GM19468 (cell line): ENCODE measurements around the gene VEGFB.
A peak's percentile ranks its signal among the peaks of the same experiment; 100 is the strongest.

Experiments used
- ATAC-seq: cut with Tn5 transposase; IDR thresholded peaks from one replicate; pipeline ENCODE4 v1.9.1; 2021; ENCODE audit warnings: mild to moderate bottlenecking, moderate library complexity, moderate number of reproducible peaks; ENCODE audit not compliant: unreplicated experiment; ENCODE audit errors: extremely low read depth

The VEGFB gene

DNA sequence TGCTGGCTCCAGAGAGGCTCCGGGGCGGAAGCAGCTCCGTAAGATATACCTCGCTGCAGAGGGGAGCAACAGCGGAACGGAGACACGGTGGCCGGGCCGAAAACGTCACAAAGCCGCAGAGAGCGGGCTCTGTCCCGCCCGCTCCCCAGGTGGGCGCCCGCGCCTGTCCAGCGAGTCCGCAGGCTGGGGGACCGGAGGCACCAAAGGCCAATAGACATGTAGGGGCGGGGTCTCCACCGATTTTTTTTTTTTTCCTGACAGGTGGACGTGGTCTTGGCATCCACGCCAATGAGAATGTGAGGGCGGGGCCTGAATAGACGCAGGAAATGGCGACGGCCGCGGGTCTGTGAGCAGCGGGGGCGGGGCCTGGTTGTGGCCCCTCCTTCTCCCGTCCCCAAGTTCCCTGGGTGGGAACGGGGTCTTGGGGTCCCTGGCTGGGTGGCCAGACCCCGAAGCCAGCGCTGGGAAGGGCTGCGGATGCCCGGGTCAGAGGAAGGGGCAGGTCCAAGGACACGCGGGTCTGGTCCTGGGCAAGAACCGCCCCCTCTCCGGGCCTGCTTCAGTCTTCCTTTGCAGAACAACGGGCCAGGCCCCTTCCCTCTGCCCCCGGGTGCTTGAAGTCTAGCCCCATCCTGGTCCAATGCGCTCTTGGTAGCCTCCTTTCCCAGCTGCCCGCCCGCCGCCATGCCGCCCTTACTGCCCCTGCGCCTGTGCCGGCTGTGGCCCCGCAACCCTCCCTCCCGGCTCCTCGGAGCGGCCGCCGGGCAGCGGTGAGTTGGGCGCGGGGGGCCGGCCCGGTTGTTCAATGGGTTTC lies 4.0 kb upstream of the VEGFB start, which contains the start of gene DNAJC4:
Gene DNAJC4 (plus strand): TSS at position 378 of the 814 bp plus-strand sequence. CDS start 307 bp downstream, at position 685.
- peak; percentile 15 for ATAC-seq

- no peak for ATAC-seq
These were observed 3.4 kb upstream of the VEGFB start for GRCh38 chr11:64230985-64231365.

DNA sequence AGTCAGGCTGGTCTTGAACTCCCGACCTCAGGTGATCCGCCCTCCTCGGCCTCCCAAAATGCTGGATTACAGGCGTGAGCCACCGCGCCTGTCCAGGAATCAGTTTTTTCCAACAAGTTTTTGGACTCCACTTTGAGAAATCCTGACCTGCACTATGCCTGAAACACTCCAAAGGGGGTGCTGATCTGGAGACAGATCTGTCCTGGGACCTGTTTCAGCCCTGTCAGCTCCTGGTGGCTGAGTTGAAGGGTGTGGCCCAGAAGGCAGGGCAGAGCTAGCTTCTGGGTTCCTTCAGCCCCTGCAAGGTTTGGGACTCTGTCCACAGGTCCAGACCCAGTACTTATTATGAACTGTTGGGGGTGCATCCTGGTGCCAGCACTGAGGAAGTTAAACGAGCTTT lies 2.8 kb upstream of the VEGFB start:
- ATAC-seq: no peak

- ATAC-seq: no peak
These were observed 2.0 kb upstream of the VEGFB start for GRCh38 chr11:64232182-64232966.

DNA sequence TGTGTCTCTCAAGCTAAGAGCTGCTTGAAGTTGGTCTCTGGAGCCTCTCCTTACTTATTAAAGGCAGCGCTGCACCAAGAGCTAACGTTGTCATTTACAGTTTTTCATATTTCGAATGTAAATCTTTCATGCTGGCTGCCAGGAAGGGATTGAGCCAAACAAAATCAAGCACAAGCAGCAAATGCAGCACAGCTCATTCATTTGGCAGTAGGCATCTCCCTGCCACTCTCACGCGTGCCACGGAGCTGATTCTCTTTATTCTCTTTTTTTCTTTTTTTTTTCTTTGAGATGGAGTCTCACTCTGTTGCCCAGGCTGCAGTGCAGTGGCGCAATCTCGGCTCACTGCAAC lies 1.4 kb upstream of the VEGFB start:
- no peak for ATAC-seq

DNA sequence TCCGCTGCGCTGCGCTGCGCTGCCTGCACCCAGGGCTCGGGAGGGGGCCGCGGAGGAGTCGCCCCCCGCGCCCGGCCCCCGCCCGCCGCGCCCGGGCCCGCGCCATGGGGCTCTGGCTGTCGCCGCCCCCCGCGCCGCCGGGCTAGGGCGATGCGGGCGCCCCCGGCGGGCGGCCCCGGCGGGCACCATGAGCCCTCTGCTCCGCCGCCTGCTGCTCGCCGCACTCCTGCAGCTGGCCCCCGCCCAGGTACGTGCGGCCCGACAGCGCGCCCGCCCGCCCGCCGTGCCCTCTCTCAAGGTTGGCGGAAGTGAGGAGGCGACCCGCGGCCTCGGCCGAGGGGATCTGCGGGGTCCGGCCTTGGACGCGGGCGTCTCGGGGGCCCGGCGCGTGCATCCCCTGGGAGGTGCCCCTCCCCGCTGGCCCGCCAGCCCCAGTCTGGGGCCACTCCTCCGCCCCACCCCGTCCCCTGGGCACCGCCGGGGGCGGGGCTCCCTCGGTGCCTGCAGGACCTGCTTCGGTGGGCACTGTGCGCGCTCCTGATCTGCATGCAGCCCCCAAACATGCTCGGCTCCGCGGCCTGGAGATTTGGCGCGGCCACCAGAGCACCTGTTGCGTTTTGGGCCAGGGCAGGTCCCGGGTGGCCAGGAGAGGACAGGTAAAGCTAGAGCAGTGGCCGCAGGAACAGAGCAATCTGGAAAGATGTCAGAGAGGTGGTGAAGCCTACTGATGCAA lies 429 bp downstream of the VEGFB start:
- ATAC-seq: no peak

- no peak for ATAC-seq
These were observed 1.2 kb downstream of the VEGFB start for GRCh38 chr11:64235437-64236161.

DNA sequence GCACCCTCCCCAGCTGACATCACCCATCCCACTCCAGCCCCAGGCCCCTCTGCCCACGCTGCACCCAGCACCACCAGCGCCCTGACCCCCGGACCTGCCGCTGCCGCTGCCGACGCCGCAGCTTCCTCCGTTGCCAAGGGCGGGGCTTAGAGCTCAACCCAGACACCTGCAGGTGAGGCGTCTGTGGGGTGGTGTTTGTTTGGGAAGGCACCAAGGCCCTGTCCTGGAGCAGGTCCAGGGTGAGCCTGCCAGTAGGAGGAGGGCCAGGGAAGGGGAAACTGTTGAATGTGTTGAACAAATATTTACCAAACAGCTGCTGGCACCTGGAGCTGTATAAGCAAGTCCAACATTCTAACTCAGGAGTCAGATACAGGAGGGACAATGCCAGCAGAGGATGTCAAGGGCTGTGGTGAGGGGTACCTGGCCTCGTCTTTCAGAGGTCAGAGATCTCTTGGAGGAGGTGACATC lies 3.1 kb downstream of the VEGFB start:
- no peak for ATAC-seq

- ATAC-seq: no peak
These were observed 3.7 kb downstream of the VEGFB start for GRCh38 chr11:64238076-64238475.

DNA sequence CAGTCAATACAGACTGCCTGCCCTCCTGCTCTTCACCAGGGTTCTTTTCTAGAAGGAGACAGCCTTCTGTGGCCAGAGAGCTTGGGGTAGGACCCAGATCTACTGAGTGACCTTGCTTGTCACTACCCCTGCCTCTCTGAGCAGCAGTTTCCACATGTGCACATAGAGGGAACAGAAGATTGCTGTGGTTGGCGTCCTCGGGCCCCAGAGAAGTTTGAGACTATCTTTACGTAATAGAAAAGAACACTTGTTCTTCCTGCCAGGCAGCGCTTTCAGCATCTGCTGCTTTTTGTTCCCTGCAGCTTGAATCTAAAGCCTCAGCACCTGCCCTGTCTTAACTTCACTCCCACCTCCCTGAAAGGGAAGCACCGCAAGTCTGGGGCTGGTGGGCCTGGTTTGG lies 4.6 kb downstream of the VEGFB start:
- no peak for ATAC-seq

GRCh38 chr11:64239662-64240434 lies 5.5 kb downstream of the VEGFB start:
- ATAC-seq: no peak

DNA sequence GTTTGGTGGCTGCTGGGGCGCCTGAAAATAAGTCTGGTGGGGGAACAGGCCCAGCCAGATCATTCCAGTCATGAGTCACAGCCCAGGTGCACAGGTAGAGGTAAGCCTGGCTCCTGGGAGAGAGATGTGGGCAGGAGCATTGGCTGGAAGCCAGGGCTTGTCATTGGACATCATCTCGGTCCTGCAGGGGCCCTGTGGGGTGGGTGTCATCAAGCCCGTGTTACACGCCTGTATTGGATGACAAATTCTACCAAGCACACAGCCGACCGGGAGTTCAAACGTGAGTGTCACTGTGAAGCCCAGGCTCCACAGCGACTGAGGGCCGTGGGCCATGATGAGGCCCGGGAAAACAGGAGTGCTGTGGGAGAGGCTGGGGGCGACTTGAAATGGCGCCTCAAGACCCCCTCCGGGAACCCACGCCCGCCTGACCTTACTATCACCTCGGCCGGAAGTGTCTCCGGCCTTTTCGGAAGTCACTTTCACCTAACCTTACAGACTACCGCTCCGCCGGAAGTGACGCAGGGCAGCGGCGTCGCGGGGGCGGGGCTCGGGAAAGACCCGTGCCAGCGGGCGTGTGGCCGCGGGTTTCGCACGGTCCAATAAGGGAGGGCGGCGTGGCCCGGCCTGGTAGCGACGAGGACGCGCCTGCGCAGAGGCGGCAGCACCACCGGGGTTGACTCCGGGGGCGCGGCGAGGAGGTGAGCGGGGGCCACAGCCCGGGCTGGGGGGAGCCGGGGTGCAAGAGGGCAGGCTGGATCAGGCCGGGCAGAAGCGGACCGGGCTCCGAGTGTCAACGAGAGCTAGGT lies 6.3 kb downstream of the VEGFB start, which contains the start of gene FKBP2:
Gene FKBP2 (plus strand): TSS at position 661 of the 806 bp plus-strand sequence. CDS start 1,293 bp downstream, outside the sequence.
- peak; percentile 54 for ATAC-seq

- no peak for ATAC-seq
These were observed 6.8 kb downstream of the VEGFB start for GRCh38 chr11:64241241-64241490.

DNA sequence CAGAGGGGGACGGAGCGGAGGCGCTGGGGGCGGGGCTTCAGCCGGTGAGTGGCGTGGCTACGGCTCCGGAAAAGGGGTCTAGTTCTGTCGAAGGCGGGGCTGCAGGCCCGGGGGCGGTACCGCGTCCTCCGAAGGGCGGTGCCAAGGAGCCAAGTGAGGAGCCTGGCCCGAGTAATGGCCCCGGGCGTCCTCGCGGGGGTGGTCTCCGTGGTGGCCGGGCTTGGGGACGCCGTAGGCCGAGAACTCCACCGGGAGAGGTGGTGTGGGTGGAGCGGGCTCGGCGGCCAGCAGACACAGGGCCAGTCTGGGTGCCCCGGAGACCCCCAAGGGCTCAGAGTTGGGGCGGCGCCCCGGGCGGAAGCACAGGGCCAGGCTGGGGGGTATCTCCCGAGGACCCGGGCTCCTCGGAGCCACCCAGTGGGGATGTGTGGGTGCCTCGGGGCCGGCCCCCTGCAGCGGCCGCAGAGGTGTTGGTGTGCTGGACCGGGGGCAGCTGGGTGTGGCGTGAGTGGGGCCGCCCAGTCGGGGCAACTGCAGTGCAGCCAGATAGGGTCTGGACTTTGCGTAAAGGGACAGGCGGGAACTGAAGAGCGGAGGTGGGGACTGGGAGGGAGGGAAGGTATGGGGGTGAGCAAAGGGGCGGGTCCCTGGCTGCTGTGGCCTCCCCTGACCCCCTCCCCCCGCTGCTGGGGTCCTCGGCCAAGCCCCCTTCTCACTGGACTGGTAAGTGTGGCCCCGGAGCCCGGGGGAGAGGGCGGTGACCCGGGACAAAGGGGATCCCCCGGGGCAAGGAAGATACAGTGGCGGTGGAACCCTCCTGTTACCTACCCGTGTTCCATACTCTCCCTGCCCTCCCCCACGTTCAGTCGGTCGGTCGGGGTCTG lies 7.3 kb downstream of the VEGFB start:
- ATAC-seq: peak; percentile 44

- no peak for ATAC-seq
These were observed 9.0 kb downstream of the VEGFB start for GRCh38 chr11:64243236-64243854.

DNA sequence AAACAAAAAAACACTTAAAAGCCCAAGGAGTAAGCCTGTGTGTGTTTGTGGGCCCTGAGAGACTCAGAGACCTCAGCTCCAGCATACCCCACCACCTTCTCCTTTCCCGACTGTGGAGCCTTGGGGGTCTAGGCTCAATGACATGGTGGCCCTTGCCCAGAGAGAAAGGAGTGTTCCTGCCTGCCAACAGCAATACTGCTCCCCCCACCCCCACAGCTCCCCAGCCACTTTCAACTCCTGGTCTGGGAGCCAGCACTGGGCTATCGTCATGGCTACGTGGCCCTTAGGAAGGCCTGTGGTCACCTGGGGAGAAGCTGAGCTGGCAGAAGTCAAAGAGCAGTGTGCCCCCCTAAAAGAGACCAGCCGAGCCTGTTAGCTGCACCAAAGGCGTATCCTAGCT lies 9.7 kb downstream of the VEGFB start:
- no peak for ATAC-seq

DNA sequence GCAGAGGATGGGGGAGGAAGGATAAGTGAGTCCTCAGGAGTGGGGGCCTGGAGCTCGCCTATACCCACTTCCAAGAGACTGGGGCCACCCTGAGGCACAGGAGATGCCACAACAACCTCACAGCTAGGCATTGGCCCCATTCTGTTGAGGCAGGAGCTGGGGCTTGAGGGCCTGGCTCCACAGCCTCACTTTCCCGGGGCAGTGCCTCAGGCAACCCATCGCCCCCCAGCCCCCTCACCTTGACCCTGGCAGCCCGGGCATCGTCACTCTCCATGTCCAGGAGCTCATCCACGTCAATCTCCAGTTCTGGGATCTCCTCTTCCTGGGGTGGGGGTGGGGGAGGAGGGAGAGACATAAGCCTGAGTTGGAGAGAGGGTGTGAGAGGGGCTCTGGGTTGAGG lies 10.6 kb downstream of the VEGFB start:
- no peak for ATAC-seq
